Activated naive CD4-positive, alpha-beta T cell treated with anti-CD3 and anti-CD28 coated beads, Interleukin-2, amount 50 U/mL, for 24 hours (primary cell): ENCODE measurements around the gene CTBP1.

Source experiments
- H3K27ac Mint-ChIP-seq: one replicate; pipeline ENCODE4 v1.8.0; 2021; ENCODE audit warnings: mild to moderate bottlenecking, mixed read lengths
- H3K27me3 Mint-ChIP-seq: one replicate; pipeline ENCODE4 v1.8.0; 2021; ENCODE audit warnings: mixed read lengths
- H3K36me3 Mint-ChIP-seq: one replicate; pipeline ENCODE4 v1.8.0; 2021; ENCODE audit warnings: mixed read lengths
- H3K4me1 Mint-ChIP-seq: one replicate; pipeline ENCODE4 v1.8.0; 2021; ENCODE audit warnings: mixed read lengths
- H3K4me3 Mint-ChIP-seq: one replicate; pipeline ENCODE4 v1.8.0; 2021; ENCODE audit warnings: mild to moderate bottlenecking, mixed read lengths
- H3K9me3 Mint-ChIP-seq: one replicate; pipeline ENCODE4 v1.8.0; 2021; ENCODE audit warnings: mixed read lengths

The CTBP1 gene

GRCh38 chr4:1168191-1169101 lies 80.5 kb downstream of the CTBP1 start:
- Mint-ChIP-seq H3K36me3 (no peaks in the 10 kb centered on the region), H3K4me3 (peak overlapping the region; percentile 87), H3K9me3 (no peaks in the 10 kb centered on the region), H3K27me3 (peaks cover 2% of the 10 kb centered on the region), H3K4me1 (peaks cover 25% of the 10 kb centered on the region), H3K27ac (no peak overlapping the region)

GRCh38 chr4:1167244-1167949 lies 81.5 kb downstream of the CTBP1 start:
- Mint-ChIP-seq H3K36me3 (no peaks in the 10 kb centered on the region), H3K4me3 (peak overlapping the region; percentile 87), H3K27ac (peak overlapping the region; percentile 14), H3K4me1 (peaks cover 28% of the 10 kb centered on the region), H3K27me3 (peaks cover 2% of the 10 kb centered on the region), H3K9me3 (no peaks in the 10 kb centered on the region)

GRCh38 chr4:1166509-1167243 lies 82.3 kb downstream of the CTBP1 start:
- Mint-ChIP-seq H3K36me3 (no peaks in the 10 kb centered on the region), H3K9me3 (no peaks in the 10 kb centered on the region), H3K4me1 (peaks cover 28% of the 10 kb centered on the region), H3K27ac (no peak overlapping the region), H3K27me3 (peaks cover 2% of the 10 kb centered on the region), H3K4me3 (peak overlapping the region; percentile 87)

- Mint-ChIP-seq H3K9me3 (no peaks in the 10 kb centered on the region), H3K27ac (no peak overlapping the region), H3K4me3 (no peak overlapping the region), H3K36me3 (no peaks in the 10 kb centered on the region), H3K27me3 (no peaks in the 10 kb centered on the region), H3K4me1 (peaks cover 21% of the 10 kb centered on the region)
Observed at GRCh38 chr4:1164956-1165545, 83.9 kb downstream of the CTBP1 start.

- Mint-ChIP-seq H3K9me3 (no peaks in the 10 kb centered on the region), H3K27me3 (no peaks in the 10 kb centered on the region), H3K4me1 (peaks cover 20% of the 10 kb centered on the region), H3K36me3 (no peaks in the 10 kb centered on the region), H3K4me3 (no peak overlapping the region), H3K27ac (no peak overlapping the region)
Observed at GRCh38 chr4:1164444-1164843, 84.5 kb downstream of the CTBP1 start.

GRCh38 chr4:1164040-1164439 lies 84.9 kb downstream of the CTBP1 start:
- no peak overlapping the region for H3K4me3 Mint-ChIP-seq
- no peaks in the 10 kb centered on the region for H3K27me3 Mint-ChIP-seq
- no peaks in the 10 kb centered on the region for H3K9me3 Mint-ChIP-seq
- H3K36me3 Mint-ChIP-seq = no peaks in the 10 kb centered on the region
- H3K4me1 Mint-ChIP-seq = peaks cover 19% of the 10 kb centered on the region
- no peak overlapping the region for H3K27ac Mint-ChIP-seq
